GM21723 (cell line): ENCODE results near the gene CDS2.
A peak's percentile ranks its signal among the peaks of the same experiment; 100 is the strongest.

ENCODE experiments used
- ATAC-seq: cut with Tn5 transposase; IDR thresholded peaks from one replicate; pipeline ENCODE4 v1.9.1; 2021; ENCODE audit warnings: mild to moderate bottlenecking, moderate library complexity; ENCODE audit not compliant: unreplicated experiment

The CDS2 gene

DNA sequence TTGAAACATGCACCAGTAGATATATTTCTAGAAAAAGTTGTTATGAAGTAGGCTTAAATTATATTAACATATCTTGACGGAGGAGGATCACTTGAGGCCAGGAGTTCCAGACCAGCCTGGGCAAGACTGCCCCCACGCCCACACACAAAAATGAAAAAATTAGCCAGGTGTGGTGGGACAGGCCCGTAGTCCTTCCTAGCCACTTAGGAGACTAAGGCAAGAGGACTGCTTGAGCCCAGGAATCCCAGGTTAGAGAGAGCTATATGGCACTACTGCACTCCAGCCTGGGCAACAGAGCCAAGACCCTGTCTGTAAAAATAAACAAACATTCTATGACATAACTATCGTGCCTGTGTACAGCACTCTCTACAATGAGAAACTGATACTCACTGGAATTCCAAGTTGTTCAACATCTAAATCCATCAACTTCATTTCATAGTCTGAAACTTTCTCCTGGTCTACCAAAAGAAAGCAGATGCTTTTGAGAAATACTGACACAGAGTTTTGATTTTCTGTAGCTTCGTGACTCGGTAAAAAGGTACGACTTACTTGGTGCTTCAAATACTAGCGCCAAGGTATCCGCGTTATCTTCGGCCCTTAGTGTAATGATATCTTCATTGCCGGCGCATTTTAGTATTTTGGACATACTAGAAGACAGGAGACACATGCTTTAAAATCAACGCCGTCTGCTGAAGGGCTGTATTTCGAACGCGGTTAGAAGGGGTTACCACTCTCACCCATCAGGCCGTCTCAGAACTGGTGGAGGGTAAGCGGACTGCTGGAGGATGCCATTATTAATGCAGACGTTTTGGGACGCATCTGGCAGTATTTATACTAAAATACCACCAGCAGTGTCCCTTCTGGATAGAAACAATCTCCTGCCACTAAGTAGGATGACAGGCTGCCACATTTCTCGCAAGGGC is 8.3 kb upstream of the CDS2 start:
- no peak for ATAC-seq

DNA sequence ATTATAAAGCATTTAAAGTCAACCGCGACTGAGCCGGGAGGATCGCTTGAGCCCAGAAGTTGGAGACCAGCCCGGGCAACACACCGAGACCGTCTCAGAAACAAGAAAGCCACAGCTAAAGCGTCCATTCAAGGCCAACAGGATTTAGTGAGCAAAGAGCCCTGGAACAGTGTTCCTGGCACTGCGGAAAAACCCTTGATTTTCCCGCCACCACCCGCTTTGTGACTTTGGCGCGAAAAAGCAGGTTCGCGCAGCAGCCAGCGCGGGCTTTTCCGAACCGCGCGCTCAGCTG is 7.7 kb upstream of the CDS2 start:
- no peak for ATAC-seq

DNA sequence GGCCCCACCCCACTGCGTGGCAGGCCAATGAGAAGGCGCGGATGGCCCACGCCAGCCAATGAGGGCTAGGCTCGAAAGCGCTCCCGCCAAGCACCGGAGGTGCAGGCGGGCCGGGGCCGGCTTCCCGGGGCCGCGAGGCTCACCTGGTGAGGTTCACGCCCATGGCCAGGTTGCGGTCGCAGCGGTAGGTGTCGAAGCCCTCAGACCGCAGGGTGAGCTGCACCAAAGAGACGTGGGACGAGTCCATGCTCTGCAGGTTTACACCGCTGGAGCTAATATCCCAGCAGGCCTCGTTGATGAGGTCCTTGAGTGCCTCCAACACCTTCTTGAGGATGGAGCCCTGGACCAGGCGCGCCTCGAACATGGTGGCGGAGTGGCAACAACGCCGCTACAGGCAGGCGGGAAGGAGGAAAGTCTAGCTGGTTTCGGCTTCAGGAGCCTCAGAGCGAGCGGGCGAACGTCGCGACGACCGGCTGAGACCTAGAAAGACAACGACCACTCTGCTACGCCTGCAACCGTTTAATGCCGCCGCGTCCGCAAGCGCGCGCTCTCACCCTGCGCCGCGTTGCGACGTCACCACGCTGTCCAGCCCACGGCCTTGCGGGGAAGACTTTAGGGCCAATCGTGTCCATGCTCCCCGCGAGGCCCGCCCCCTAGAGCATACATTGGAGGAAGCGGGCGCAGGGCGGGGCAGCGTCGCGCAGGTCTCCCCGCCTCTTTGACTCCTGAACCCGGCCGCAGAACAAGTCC is 7.2 kb upstream of the CDS2 start, which contains the start of gene PCNA:
PCNA (minus strand) TSS at position 524 of the 750 bp plus-strand sequence; CDS start at position 364, 160 bp downstream.
- peak; percentile 93 for ATAC-seq

DNA sequence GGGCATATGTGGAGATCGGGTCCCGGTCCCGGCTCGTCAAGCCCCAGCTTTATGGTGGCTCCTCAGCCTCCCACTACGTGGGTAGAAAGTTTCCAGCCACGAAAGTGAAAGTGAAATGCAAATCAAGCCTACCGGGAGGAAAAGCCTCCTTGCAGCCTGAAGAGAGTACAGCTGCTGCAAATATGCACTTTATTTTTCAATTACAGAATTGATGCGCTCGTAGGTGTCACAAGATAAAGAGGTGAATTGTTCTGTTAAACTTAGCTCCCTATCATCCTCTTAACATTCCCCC is 6.7 kb upstream of the CDS2 start:
- no peak for ATAC-seq

DNA sequence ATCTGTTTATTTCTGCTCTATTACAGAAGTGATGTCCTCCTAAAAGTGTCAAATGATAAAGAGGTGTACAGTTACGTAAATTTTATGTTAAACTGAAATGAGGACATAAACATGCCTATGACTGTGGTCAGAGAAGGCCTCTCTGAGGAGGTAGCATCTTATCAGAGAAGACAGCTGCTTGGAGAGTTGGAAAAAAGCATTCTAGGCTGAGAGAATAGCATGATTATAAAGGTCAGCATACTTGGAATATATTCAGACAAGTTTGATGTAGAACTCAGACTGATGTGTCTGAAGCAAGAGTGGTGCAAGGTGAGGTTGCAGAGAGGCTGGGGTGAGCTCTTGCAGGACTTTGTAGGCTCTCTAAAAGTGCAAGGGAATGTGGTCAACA is 3.9 kb upstream of the CDS2 start:
- no peak for ATAC-seq

DNA sequence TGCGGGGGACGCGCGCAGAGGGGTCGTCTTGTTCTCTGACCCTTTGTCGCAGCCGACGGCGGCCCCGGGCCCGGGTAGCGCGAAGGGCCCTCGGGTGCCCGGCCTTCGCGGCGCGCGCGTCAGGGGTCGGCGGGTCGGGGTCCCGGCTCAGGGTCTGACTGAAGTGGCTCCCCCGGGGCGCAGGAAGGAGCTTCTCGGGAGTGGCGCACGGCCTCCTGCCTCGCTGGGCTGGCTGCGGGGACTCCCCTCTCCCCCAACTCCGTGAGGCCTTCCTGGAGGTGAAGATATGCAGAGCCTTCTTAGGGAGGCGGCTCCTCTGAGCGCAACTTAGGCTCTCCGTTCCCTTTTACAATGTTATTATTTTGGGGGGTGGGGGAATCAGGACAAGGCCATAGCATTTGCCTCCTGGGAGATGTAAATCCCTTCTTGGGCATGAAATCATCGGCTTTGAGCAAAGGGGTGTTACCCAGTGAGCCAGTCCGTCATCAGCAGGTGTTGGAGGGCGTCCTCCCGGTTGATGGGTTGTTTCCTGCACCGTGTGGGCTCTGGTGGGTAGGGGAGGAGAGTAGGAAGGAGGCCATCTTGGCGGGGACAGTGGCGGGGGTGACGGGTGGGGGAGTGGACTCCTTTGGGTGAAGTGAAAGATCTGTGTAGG is 523 bp downstream of the CDS2 start:
- peak; percentile 41 for ATAC-seq

DNA sequence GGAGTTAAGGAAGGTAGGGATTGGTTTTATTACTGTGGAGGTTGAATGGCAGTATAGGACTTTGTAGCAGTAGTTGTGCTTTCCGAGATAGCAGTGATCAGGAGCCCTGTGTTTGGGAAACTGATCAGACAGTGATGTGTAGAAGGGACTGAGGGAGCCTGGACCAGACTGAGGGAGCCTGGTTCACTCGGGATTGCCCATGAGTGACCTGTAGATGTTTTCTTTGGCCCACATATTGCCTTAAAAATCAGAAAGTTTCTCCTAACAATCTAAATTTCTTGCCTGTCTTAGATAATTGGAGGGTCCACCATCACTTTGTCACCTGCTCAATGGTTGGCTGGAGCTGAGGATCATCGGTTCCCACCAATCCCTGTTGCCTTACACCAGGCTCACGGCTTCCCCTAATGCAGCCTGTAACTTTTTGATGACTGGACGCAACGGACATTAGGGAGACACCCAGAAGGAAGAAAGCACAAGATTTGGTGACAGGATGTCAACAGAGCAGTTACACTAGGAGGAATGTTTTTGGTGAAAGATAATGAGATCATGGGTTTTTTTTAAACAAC is 1.1 kb downstream of the CDS2 start:
- no peak for ATAC-seq

DNA sequence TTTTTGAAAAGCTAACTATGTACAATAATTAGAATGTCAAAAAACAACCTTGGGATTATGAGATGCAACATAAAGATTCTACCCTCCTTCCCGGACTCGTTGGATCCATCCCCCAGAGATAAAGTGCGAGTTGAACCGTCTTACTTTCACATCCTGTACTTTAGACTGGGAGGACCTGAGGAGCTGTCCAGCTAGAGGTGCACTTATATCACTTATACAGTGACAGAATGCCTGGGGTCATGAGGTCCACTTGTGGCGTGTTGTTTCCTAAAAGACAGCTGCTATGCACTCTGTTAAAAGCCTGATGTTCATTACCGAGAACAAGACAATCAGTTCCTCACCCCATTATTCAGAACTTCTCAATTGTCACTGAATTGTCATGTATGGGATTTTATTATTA is 2.1 kb downstream of the CDS2 start:
- no peak for ATAC-seq

DNA sequence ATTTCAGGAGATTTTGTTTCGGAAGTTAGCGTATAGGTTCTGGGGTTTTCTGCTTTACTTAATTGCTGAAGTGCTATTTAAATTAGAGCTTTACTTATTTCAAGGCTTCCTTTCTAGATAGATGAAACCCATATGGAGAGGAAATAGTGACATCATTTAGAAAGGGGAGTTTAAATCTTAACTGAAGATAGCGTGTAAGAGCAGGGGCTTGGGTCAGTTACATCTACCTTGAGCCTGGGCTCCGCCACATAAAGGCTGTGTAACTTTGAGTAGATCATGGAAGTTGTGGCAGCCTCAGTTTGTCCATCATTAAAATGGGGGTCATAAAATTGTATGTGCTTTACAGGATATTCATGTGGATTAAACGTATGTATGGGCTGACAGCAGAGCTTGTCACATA is 4.7 kb downstream of the CDS2 start:
- ATAC-seq = no peak

DNA sequence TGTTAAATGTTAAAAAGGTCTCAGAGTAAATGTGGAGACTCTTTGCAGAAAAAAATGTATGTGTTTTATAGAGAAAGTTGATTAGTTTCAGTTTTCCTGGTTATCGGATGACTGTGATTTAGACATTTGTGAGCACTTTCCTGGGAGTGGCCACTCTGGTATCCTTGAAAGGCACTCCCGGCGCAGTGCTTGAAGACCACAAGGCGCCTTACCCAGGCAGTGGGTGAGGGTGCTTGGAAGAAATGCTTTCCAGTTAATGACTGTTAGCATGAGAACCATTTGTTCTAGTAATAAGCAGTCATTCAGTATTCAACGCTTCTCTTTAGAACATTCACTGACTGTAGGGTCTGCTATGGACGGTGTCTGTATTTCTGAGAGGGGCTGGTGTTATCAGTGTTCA is 7.2 kb downstream of the CDS2 start:
- ATAC-seq = no peak

DNA sequence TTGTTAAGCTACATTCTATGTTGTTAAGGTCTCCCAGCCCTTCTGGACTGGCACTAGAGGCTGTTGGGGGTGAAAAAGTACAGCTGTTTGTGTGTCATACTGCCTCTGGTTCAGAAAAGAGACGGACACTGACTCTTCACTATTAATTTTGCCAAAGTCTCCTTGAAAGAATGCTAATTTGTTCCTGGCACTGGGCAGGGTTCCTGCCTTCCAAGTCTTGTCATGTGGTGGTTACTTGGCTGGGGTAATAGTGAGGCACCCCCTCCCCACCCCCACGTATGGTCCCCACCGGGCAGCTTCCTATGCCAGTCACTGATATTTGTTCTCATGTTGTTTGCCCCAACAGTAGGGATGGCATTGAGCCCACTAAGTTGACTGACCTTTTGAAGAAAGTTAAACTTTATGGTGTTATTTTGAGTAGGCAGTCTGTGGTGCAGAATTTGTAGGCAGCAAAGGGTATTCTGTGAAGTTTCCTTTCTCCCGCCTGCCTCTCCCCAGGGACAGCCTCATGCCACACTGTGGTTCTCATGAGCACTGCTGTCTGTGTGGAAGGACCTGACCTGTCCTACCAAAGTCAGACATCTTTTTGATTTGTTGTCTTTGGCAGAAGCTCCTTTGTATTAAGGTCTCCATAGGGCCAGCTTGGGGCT is 8.7 kb downstream of the CDS2 start:
- no peak for ATAC-seq

DNA sequence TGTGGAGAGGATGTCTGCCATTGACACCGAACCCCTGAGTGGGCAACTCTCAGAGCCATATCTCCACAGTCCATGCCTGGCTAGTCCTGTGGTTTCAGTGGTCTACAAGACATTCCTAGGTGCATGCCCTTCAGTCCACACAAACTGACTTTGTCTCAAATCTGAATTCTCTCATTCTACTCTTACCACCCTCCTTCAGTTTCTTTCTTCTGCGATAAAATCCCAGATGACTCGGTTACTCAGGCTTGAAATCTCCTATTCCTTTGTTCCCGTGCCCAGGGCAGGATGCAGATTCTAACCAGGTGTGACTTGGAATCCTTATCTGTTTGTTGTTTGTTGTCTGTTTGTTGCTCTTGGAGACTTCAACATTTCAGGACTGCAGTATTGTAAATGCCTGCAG is 9.3 kb downstream of the CDS2 start:
- ATAC-seq = no peak

DNA sequence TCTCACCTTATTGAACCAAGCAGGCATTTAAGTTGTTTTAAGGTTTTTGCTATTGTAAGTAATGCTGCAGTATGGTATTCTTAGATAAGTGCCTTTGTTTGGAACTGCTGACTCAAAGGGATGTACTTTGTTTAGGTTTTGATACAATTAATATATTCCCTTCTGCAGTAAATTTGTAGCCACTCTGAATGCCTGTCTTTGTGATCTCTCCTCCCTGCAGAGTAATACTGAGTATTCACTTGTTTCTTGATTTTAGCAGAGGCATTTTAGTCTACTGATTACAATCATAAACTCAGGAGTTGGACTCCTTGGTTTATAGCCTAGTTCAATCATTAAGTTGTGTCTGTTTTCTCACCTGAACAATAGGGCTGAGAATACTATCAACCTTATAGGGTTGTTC is 13.4 kb downstream of the CDS2 start:
- no peak for ATAC-seq

DNA sequence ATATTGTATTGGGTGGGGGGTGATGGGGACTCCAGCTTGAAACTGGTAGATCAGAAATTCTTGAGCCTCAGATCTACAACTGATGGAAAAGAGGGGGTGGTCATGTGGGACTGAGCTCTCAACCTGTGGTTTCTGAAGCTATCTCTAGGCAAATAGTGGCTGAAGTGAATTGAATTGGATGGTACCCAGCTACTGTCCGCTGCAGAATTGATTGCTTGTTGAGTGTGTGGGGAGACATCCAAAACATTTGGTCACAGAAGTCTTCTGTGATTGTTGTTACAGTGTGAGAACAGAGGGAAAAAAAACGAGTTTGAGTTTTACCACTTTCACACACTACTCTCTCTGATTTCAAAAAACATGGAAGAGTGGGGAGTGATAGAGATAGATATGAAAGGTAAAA is 14.8 kb downstream of the CDS2 start:
- no peak for ATAC-seq

DNA sequence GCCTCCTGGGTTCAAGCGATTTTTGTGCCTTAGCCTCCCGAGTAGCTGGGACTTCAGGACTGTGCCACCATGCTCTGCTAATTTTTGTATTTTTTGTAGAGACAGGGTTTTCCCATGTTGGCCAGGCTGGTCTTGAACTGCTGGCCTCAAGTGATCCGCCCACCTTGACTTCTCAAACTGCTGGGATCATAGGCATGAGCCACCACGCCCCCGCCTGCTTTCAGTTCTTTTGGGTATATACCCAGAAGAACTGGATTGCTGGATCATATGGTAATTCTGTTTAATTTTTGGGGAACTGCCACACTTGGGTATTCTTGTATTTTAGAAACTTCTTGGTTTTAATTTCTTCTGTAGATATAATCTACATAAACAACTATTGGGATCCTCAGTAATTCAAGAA is 17.0 kb downstream of the CDS2 start:
- ATAC-seq = no peak

DNA sequence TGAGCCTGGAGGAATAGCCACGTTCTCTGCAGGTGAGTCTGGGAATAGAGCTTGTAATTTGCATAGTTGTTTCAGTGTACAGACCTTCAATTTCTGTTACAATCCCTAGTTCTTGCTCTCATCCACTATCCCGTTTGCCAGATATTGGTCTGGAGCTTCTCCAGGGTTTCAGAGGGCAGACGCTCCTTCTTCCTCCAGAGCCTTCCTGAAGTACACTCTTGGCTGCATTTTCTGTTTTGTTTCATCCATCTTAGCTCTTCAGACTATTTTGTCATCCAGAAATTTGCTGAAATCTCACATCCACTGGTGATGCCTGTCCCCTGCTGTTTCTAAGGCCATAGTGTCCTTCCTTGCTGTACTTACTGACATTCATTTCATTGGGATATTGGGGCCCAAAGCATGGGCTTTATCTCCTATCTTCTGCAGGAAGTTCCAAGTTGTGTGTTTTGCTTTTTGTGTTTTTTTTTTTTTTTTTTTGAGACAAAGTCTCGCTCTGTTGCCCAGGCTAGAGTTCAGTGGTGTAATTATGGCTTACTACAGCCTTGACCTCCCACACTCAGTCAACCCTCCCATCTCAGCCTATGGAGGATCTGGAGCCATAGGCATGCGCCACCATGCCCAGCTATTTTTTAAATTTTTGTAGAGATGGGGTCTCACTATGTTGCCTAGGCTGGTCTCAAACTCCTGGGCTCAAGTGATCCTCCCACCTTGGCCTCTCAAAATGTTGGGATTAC is 18.7 kb downstream of the CDS2 start:
- no peak for ATAC-seq

DNA sequence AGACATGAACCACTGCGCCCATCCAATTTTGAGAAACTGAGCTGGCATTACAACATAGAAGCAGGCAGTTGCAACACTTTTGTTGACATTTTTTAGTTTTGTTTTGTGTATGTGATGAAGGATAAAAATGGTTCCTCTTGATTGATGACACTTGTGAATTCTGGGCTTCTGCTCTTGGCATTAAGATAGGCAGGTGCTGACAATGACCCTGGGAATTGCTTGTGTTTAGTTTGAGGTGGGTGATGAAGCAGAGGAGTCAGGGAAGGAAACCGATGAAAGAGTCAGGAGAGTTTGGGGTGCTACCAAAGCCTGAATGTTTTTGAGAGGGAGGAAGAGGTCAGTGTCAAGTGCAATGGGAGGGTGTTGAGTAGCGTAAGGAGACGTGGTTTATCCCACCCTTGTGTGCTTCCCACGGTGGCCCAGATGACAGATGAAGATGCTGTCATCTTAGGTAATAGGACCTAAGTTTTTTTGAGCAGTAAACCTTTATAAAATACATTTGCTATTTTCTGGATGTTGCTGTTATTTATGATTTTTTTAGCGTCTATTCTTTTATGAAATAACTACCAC is 19.4 kb downstream of the CDS2 start:
- ATAC-seq = no peak

DNA sequence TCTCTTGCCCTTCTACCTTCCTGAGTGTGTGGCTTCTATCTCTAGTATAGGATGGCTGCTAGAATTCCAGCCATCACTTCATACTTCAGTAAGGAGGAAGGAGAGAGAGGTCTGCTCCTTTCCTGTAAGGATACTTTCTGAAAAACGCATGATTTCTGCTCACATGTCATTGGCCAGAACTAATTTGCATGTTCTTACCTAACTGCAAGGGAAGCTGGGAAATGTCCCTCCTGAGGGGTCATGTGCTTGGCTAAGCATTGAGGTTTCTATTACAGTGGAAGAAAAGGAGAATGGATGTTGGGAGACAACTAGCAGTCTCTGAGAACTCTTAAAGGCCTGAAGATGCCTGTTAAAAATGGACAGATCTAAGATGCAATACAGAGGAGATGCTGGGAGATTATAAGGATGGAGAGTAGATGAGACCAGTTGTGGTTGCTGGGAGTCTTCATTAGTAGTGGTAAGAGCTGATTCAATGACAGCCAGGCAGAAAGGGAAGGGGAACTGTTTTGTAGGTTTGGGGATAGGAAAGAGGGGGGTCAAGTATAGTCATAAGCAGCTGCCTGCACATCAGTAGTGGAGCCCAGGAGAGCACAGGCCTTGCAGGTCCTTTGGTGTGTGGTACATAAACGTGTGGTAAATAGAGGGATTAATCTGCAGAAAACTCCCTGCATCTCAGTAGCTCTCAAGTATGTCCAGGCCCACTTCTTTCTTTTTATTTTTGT is 20.2 kb downstream of the CDS2 start:
- ATAC-seq = no peak

DNA sequence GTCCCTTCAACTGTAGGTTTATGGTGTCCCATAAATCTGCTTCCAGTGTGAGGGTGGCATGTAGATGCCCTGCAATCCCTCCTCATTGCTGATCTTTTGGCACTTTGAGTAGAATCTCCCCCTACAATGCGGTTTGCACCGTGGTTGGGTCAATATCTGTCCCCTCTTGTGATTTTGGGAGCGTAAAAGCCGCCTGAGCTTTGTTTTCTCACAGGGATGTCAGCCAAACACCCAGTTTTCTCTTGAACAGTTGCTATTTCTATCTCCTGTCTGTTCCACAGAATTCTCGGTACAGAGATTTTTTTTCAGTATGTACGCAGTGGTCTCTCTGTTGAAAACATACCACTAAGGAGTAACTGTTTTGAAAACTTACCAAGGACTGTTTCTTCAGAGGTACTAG is 21.8 kb downstream of the CDS2 start:
- ATAC-seq = no peak

DNA sequence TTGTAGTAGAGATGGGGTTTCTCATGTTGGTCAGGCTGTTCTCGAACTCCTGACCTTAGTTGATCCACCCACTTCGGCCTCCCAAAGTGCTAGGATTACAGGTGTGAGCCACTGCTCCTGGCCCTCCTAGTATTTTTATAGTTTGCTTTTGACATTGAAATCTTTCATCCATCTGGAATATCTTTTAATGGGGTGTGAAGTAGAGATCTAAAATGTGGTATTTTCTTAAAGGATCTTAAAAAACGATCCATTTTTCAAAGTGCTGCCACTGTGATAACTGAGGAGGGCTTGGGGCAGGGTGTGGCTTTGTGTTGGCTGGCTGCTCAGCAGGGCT is 23.1 kb downstream of the CDS2 start:
- ATAC-seq = no peak
